Upper lobe of right lung (tissue), 1 donor: ENCODE data around the gene CYP2R1. TPM values are rescaled to one million over a fixed set of nuclear protein-coding genes. Genes with fewer than 3 reads are reported as not detected.
"Not testable (repeated sequence)": the region's sequence is repeated elsewhere in the genome, so short reads cannot be mapped to it uniquely, and the experiment has no call there.

Source experiments
- ATAC-seq: fragments of 200-7000 bp; cut with Tn5 transposase; one replicate; pipeline ENCODE4 v1.9.1; 2020; ENCODE audit warnings: mild to moderate bottlenecking, moderate library complexity
- DNase-seq: peaks from one replicate; pipeline ENCODE4 v3.0.0-alpha.2; 2020
- H3K27ac ChIP-seq: fragments of 200-600 bp; one replicate; pipeline ENCODE4 v1.8.0; 2022
- H3K27me3 ChIP-seq: fragments of 200-600 bp; one replicate; pipeline ENCODE4 v1.8.0; 2022; ENCODE audit warnings: mild to moderate bottlenecking
- H3K36me3 ChIP-seq: fragments of 200-600 bp; one replicate; pipeline ENCODE4 v1.8.0; 2022
- H3K4me1 ChIP-seq: fragments of 200-600 bp; one replicate; pipeline ENCODE4 v1.8.0; 2022
- H3K4me3 ChIP-seq: fragments of 200-600 bp; one replicate; pipeline ENCODE4 v1.8.0; 2022; ENCODE audit warnings: mild to moderate bottlenecking
- H3K9me3 ChIP-seq: fragments of 200-600 bp; one replicate; pipeline ENCODE4 v1.8.0; 2022
- intact Hi-C: fragments of 100-400 bp; cut with DNase I; formaldehyde crosslinking; loops from one replicate; pipeline ENCODE4 v1.11.0; 2022
- total RNA-seq: library from RNA; stranded (reverse); fragmentation: NEBNext Ultra II Directional; extraction: Animal tissue kit (Norgen Biotek cat#: 25700); gene quantifications from one replicate; pipeline ENCODE4 v1.2.1, GENCODE V29; 2021
- TF ChIP-seq, protein P1 (sequence below): fragments of 200-600 bp; IDR thresholded peaks from one replicate; pipeline ENCODE4 v1.8.0; 2022; ENCODE audit warnings: antibody characterized with exemption
- donor health status: DM: no; HTN: yes; CAD: no; lungs with severe emphysema.

Gene CYP2R1
- total RNA-seq, 1 donor from 2014 or later = 14.7 TPM

GRCh38 chr11:14875163-14875562 lies 16.9 kb downstream of the CYP2R1 start:
- no peak for DNase-seq
- Histone ChIP-seq H3K27me3 (no peaks in the 10 kb centered on the region), H3K9me3 (no peaks in the 10 kb centered on the region), H3K4me3 (no peak overlapping the region), H3K36me3 (peaks cover 35% of the 10 kb centered on the region), H3K27ac (no peak overlapping the region), H3K4me1 (no peaks in the 10 kb centered on the region)
- ATAC-seq = no peak
- intact Hi-C loops = no loop called here
- TF ChIP-seq, protein P1, sequence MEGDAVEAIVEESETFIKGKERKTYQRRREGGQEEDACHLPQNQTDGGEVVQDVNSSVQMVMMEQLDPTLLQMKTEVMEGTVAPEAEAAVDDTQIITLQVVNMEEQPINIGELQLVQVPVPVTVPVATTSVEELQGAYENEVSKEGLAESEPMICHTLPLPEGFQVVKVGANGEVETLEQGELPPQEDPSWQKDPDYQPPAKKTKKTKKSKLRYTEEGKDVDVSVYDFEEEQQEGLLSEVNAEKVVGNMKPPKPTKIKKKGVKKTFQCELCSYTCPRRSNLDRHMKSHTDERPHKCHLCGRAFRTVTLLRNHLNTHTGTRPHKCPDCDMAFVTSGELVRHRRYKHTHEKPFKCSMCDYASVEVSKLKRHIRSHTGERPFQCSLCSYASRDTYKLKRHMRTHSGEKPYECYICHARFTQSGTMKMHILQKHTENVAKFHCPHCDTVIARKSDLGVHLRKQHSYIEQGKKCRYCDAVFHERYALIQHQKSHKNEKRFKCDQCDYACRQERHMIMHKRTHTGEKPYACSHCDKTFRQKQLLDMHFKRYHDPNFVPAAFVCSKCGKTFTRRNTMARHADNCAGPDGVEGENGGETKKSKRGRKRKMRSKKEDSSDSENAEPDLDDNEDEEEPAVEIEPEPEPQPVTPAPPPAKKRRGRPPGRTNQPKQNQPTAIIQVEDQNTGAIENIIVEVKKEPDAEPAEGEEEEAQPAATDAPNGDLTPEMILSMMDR = no peak

GRCh38 chr11:14873632-14874031 lies 18.4 kb downstream of the CYP2R1 start:
- Histone ChIP-seq H3K36me3 (peaks cover 30% of the 10 kb centered on the region), H3K4me3 (no peak overlapping the region), H3K27ac (no peak overlapping the region), H3K9me3 (no peaks in the 10 kb centered on the region), H3K4me1 (no peaks in the 10 kb centered on the region), H3K27me3 (no peaks in the 10 kb centered on the region)
- TF ChIP-seq, protein P1 = no peak
- intact Hi-C loops = no loop called here
- ATAC-seq (no peak), DNase-seq (no peak)

GRCh38 chr11:14872032-14872431 lies 20.0 kb downstream of the CYP2R1 start:
- DNase-seq = no peak
- intact Hi-C loops = no loop called here
- Histone ChIP-seq H3K4me3 (no peak overlapping the region), H3K27me3 (no peaks in the 10 kb centered on the region), H3K9me3 (no peaks in the 10 kb centered on the region), H3K4me1 (no peaks in the 10 kb centered on the region), H3K27ac (no peak overlapping the region), H3K36me3 (peaks cover 28% of the 10 kb centered on the region)
- TF ChIP-seq, protein P1 = no peak
- ATAC-seq = no peak

GRCh38 chr11:14863775-14864174 lies 28.3 kb downstream of the CYP2R1 start:
- H3K27ac ChIP-seq, ATAC-seq, H3K27me3 ChIP-seq, DNase-seq, H3K4me3 ChIP-seq, H3K4me1 ChIP-seq, H3K9me3 ChIP-seq, intact Hi-C loops: not testable (repeated sequence)
- H3K36me3 ChIP-seq = peaks cover 14% of the 10 kb centered on the region

GRCh38 chr11:14861680-14862079 lies 30.4 kb downstream of the CYP2R1 start:
- Histone ChIP-seq H3K36me3 (no peaks in the 10 kb centered on the region), H3K4me3 (no peak overlapping the region), H3K4me1 (no peaks in the 10 kb centered on the region), H3K27me3 (no peaks in the 10 kb centered on the region), H3K27ac (no peak overlapping the region), H3K9me3 (no peaks in the 10 kb centered on the region)
- DNase-seq = no peak
- TF ChIP-seq, protein P1 = no peak
- ATAC-seq = no peak
- intact Hi-C loops = no loop called here

- Histone ChIP-seq H3K27ac (no peak overlapping the region), H3K36me3 (no peaks in the 10 kb centered on the region), H3K9me3 (no peaks in the 10 kb centered on the region), H3K27me3 (no peaks in the 10 kb centered on the region), H3K4me3 (no peak overlapping the region), H3K4me1 (no peaks in the 10 kb centered on the region)
- intact Hi-C loops = no loop called here
- DNase-seq (no peak), ATAC-seq (no peak)
- TF ChIP-seq, protein P1 = no peak
Measured at GRCh38 chr11:14860511-14860910, 31.5 kb downstream of the CYP2R1 start.
